ENCODE measurements around the gene LGI2.
A peak's percentile ranks its signal among the peaks of the same experiment; 100 is the strongest.
"Not testable (repeated sequence)": the region's sequence is repeated elsewhere in the genome, so short reads cannot be mapped to it uniquely, and the experiment has no call there.

Gene LGI2

DNA sequence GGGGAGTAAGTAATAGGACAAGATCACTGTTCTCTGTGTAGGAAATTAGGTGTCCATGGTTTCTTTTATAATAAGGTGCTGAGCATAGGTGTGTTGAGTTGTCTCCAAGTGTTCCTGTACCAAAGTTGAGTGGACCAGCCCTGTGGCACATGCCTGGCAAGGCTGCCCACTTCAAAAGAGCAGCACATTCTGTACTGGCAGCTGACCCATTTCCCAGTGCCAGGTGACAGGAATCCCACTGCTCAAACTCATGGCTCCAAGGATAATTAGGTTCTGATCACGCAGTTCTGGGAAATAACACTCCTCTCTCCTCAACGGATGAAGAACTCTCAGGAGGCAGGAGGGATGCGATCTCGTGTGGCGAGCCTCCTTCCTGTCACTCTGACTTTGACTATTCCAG, 12.8 kb upstream of the LGI2 start:
- DNase-seq: no peak

DNA sequence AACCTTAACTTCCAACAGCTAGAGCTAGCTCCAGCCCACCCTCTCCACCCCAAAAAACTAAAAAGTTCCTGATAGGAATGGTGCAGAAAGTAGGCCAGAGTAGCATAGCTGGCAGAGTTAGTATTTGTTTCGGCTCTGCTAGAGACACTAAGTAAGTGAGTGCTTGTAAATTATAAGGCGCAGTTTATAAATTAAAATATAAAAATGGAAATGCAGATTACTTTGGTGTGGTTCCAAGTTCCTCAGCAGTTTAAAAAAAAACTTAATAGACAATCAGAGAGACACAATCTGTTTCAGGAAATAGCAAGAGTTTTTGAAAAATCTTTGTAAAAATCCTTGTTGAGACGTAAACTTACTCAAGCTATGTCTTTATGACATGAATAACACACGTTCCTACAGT, 2.8 kb upstream of the LGI2 start:
- DNase-seq: no peak

- DNase-seq: no peak
Measured at GRCh38 chr4:25032126-25032525, 1.4 kb upstream of the LGI2 start.

DNA sequence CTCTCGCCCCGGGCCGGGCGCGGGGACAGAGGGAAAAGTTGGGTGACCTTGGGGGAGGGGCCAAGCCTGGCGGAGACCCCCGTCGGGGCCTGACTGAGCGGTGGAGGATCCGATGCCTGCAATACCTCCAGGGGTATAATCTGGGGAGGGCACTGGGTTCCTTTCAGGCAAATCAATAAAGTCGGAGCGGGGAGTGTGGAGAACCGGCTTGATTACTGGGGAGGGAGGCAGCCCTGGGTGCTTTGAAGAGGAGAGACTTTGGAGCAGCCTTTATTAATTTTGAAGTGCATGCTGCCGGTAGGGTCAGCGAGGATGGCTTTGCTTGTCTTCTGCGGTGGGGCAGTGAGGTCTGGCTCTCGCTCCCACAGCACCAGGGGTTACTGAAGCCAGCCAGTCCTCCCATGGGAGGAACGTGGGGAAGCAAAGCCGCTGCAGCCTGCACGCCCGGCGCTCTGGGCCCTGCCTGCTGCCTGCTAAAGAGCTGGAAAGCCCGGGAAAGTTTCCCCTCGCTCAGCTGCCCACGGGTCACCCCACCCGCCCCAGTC, 403 bp upstream of the LGI2 start:
- DNase-seq: no peak

GRCh38 chr4:25029479-25030276, 1.1 kb downstream of the LGI2 start:
- peak; percentile 3 for DNase-seq

- no peak for DNase-seq
Measured at GRCh38 chr4:25028851-25029250, 1.9 kb downstream of the LGI2 start.

DNA sequence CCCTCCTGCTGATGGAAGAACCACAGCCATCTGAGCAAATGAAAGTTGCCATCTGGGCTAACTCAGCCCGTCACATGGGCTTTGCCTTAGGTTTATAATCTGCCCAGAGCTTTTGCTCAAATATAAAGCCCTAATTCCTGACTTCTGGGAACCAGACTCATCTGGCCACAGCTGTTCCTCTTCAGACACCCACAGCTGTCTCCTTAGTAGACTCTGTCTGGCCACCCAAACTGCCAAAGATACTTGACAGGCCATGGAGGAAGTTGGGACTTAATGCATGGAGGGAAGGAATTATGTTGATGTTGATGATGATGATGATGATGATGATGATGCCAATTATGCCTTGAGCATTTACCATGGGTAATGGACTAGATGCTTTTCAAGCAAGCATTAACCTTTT, 8.0 kb downstream of the LGI2 start:
- no peak for DNase-seq

DNA sequence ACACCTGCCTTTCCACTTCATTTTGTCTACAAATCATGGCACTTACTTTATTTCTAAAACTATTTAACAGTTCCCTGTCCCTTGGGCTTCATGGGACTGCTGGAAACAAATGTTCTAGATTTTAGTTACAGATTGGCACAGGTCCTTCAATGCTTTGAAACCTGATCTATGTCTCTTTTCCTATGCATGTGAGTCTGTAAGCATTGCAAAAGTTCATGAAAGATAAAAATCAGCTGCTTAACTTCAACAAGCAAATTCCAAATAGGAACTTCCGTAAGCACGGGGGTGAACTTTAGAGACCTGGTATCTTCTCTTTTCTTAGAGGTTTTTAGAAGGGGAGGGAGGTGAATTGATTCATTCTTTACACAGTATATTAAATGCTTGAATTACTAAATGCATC, 9.5 kb downstream of the LGI2 start:
- no peak for DNase-seq

DNA sequence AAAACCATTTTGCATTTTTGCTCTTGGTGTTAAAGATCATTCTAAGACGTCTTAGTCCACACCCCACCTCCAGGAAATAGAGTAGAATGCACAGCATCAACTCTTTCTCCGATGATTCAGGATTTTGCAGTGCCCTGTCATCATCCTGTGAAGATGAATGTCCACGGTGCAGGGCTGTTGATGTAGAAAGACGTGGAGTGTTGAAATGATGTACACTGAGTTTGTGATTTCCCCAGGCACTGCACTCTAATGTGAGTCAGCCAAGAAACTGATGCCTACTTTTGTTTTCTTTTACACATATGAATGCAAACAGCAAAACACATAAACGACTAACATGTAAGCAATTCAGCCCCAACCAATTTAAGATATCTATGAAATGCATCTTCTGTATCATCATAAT, 10.5 kb downstream of the LGI2 start:
- no peak for DNase-seq

GRCh38 chr4:25019501-25019900, 11.2 kb downstream of the LGI2 start:
- DNase-seq: no peak

DNA sequence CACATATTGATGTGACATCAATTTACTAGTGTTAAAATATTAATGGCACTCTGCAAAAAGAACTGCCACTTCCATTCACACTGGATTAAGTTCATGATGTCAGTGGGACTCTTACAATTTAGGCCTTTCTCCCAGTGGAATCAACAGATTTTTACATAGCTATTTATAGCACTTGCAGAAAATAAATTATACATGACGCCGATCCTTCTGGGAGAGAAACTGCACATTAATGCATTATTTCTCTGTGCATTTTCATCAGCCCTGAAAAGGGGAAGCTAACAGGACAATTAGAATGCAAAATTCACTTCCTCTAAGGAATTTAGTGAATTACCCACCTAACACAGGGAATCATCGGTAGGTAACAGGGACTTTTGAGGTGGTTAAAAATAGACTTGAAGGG, 15.7 kb downstream of the LGI2 start:
- DNase-seq: no peak

DNA sequence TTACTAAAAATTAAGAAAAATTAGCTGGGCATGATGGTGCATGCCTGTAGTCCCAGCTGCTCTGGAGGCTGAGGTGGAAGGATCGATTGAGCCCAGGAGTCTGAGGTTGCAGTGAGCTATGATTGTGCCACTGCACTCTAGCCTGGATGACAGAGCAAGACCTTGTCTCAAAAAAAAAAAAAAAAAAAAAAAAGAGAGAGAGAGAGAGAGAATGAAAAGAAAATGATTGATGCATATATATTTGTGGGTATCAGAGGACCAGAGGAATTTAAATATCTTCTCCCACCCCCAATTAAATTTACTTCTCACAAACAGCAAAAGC, 16.1 kb downstream of the LGI2 start:
- not testable (repeated sequence) for DNase-seq

DNA sequence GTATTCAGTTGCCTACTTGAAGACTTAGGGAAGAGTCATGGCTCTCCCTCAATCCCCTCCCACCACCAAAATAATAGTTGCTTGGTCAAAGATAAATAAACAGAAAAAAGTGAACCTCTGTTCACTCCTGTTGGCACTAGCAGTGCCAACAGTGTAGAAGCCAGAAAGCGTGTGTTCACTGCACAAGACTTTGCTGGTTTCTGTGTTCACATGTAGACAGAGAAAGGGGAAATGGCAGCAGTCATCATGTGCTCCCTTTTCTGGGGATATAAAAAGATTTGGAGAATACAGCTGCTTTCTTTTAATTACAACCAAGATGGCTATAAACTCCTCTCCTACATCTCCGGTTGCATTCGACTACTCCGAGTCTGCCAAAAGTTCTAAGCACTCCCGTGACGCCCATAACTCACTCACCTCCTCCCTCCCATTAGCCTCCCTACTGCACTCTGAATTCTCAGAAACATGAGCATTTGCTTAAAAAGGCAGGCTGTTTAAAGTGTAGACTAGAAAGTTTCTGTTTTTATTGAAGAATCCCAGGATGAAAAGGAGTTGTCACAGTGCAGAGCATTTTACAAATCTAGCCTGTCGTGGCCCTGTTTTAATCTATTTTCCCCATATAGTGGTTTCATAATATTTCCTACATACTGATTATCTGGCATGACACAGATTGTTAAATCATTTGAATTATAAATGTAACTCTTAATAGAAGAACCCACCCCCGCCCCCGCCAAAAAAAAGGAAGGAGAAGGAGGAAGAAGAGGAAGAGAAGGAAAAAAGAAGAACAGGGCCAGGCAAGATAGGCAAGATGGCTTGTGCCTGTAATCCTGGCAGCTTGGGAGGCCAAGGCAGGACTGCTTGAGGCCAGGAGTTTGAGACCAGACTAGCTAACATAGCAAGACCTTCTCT, 16.7 kb downstream of the LGI2 start:
- DNase-seq: no peak

GRCh38 chr4:25012655-25013054, 18.1 kb downstream of the LGI2 start:
- no peak for DNase-seq

- DNase-seq: peak; percentile 86
Measured at GRCh38 chr4:25011135-25011866, 19.4 kb downstream of the LGI2 start.

- DNase-seq: no peak
Measured at GRCh38 chr4:25007598-25007997, 23.1 kb downstream of the LGI2 start.

GRCh38 chr4:25002681-25003080, 28.1 kb downstream of the LGI2 start:
- no peak for DNase-seq

- DNase-seq: no peak
Measured at GRCh38 chr4:25001509-25001908, 29.2 kb downstream of the LGI2 start.

DNA sequence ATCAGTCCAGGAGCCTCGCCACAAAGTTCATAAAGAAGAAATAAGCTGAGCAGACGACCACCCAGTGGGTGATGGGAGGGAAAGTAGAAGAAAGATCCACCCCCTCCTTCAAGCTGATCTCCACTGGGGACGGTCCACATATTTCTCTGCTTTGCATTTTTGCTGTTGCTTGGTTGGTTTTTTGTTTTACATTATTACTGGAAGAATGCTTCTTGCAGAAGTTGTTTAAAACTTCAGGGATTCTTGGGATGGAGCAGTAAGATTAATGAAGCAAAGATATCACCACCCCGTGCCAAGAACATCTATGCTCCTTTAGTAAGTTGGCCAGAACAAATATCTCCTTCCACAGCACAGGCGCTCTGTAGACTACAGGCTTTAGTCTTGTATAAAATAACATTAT, 30.1 kb downstream of the LGI2 start:
- DNase-seq: no peak

GRCh38 chr4:24999392-25000089, 31.2 kb downstream of the LGI2 start:
- DNase-seq: no peak

GRCh38 chr4:24995346-24995919, 35.3 kb downstream of the LGI2 start:
- DNase-seq: no peak

- DNase-seq: no peak
Measured at GRCh38 chr4:24993551-24994080, 37.1 kb downstream of the LGI2 start.
